ENCODE results near the gene AARS2.

The AARS2 gene

DNA sequence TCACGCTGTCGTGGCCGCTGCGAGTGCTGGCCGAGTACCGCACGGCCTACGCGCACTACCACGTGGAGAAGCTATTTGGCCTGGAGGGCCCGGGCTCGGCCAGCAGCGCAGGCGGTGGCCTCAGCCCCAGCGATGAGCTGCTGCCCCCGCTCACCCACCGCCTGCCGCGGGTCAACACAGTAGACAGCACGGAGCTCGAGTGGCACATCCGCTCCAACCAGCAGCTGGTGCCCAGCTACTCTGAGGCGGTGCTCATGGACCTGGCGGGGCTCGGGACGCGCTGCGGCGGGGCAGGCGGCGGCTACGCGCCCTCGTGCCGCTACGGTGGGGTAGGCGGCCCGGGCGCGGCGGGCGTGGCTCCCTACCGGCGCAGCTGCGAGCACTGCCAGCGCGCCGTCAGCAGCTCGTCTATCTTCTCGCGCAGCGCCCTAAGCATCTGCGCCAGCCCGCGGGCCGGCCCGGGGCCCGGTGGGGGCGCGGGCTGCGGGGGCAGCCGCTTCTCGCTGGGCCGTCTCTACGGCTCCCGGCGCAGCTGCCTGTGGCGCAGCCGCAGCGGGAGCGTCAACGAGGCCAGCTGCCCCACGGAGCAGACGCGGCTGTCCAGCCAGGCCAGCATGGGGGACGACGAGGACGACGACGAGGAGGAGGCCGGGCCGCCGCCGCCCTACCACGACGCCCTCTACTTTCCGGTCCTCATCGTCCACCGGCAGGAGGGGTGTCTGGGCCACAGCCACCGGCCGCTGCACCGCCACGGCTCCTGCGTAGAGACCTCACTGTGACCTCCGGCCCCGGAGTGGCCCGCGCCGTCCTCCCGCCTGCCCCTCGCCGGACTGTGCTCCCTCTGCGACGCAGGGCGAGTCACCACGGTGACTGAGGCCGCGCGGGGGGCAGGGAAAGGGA is 37.1 kb downstream of the AARS2 start:
- no peak for DNase-seq (ENCODE audit: low read depth, low spot score)

DNA sequence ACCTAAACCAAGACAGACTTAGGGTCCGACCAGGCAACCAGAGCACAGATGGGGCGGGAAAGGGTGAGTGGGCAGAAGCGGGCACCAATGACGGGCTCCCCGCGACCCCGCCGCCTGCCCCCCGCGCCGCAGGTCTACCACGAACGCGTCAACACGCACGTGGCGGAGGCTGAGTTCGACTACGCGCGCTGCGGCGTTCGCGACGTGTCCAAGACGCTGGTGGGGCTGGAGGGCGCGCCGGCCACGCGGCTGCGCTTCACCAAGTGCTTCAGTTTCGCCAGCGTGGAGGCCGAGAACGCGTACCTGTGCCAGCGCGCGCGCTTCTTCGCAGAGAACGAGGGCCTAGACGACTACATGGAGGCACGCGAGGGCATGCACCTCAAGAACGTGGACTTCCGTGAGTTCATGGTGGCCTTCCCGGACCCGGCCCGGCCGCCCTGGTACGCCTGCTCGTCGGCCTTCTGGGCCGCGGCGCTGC is 37.8 kb downstream of the AARS2 start:
- no peak for DNase-seq (ENCODE audit: low read depth, low spot score)

GRCh38 chr6:44273617-44274016 is 39.5 kb downstream of the AARS2 start:
- no peak for DNase-seq (ENCODE audit: low read depth, low spot score)

DNA sequence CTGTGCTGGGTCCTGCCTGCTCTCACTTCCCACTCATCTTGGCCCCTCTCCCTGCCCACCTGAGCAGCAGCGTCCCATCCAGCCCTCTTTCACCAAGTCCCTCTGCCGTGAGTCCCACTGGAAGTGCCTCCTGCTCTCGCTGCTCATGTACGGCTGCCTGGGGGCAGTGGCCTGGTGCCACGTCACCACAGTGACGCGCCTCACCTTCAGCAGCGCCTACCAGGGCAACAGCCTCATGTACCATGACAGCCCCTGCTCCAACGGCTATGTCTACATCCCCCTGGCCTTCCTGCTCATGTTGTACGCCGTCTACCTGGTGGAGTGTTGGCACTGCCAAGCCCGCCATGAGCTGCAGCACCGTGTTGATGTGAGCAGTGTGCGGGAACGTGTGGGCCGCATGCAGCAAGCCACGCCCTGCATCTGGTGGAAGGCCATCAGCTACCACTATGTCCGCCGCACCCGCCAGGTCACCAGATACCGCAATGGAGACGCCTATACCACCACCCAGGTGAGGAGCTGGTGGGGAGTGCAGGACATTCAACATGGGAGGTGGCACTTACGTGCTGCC is 40.1 kb downstream of the AARS2 start:
- no peak for DNase-seq (ENCODE audit: low read depth, low spot score)

DNA sequence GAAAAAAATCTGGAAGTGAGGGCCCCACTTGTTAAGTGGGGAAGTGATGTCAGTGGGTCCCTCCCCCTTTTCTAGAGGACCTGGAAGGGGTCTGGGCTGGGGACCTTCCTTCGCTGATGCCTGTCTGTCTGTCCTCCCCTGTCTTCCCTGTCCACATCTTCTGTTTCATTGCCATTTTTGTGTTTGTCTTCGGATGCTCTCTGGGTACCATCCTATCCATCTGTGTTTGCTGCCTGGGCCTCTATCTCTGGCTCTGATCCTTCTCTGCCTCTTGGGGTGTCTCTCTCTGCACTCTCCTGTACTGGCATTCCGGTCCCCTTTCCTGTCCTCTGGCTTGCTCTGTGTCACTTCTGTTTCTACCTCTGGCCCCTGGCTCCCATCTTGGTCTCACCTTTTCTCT is 40.6 kb downstream of the AARS2 start:
- no peak for DNase-seq (ENCODE audit: low read depth, low spot score)

DNA sequence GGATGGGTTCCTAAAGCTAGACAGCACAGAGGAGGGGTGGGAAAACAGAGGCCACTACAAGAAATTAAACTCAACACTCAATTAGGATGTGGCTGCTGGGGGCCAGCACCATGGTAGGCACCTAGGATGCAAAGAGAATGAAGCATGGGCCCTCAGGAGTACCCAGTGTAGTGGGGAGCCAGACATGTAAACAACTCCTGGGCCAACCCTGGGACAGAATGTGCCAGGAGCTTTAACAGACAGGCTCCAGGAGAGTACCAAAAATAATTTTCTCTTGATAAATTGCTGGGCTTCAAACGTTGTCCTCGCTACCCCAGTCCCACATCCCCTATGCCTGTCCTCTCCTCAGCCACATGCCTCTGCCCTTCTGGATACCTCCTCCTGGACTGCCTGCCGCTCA is 41.2 kb downstream of the AARS2 start:
- DNase-seq (ENCODE audit: low read depth, low spot score): no peak

DNA sequence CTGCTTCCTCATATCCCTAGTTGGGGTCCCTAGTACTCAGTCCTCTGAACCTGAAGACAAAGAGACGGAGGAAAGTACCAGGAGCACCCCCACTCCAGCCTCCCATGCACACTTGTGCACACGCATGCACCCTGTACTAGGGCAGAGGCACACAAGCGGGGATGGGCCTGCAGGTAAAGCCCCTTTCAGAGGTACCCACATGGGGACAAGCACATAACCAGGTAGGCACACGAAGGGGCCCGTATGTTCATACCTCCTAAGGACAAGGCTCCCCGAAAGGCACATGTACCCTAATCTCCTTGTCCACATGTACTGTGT is 41.8 kb downstream of the AARS2 start:
- no peak for DNase-seq (ENCODE audit: low read depth, low spot score)

DNA sequence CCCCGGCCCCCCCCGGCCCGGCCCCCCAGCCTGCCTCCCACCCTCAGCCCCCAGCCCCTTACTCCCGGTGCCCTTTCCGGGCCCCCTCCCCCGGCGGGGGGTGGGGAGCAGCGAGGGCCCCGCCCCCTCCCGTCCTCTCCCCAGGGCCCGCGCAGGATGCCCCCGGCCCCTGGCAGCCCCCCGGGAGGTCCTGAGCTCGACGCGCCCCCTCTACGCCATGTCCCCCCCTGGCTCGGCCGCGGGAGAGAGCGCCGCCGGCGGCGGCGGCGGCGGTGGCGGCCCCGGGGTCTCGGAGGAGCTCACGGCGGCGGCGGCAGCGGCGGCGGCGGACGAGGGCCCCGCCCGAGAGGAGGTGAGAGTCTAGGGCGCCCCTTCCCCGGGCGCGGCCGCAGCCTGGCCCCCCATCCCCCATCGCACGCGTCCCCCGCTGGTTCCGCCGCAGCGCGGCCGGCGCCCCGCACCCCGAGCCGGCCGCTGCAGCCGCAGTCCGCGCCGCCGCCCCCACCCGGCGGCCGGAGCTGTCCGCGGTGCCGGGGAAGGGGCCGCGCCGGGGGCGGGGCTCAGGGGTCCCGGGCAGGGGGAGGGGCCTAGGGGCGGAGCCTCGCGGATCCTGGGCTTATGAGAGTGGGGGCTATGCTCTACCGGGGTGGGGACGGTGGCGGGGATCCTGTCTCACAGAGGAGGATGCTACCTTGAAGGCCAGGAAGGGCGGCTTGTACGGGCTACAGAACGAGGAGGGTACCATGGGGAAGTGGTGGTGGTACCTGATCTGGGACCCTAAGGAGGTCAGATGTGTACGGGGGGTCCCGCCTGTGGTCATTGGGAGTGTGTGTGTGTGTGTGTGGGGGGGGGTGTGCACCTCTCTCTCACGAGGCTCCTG is 42.4 kb downstream of the AARS2 start:
- DNase-seq (ENCODE audit: low read depth, low spot score): no peak

- DNase-seq (ENCODE audit: low read depth, low spot score): no peak
Observed at GRCh38 chr6:44269921-44270525, 43.1 kb downstream of the AARS2 start, which contains the start of gene TMEM151B. Gene TMEM151B, plus strand, starts transcription at chr6:44270450. Its CDS starts 293 bp downstream, at chr6:44270743.

DNA sequence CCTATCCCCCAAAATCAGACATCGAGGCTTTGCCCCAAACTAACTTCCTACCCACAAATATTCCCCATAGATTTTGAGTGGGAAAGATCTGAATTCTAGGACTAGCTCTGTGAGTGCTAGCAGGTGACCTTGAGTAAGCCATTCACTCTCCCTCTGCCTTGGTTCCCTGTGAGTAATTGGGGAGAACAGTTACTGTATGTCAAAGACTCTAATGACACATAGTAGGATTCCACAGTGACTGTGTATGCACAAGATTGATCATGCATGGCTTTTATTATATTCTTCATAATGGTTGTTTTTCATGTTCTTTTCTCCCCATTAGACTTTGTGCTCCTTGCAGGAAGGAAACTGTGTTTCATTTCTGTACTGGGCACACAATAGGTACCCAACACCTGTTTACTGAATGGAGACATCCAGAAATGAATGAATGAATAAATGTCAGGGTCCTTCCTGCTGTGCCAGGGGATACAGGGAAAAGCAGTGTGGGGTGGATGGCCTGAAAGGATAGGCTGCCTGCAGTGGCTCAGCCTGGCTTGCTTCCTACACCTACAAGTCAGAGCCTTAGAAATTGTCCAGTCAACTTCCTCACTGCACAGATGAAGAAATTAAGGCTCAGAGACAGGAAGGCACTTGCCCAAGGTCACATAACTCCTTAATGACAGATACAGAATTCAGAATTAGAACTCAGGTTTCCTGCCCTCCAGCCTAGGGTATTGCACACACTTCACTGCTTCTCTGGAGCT is 43.8 kb downstream of the AARS2 start:
- DNase-seq (ENCODE audit: low read depth, low spot score): no peak

GRCh38 chr6:44268095-44268628 is 45.0 kb downstream of the AARS2 start:
- DNase-seq (ENCODE audit: low read depth, low spot score): peak; percentile 32

GRCh38 chr6:44267252-44267651 is 45.9 kb downstream of the AARS2 start:
- DNase-seq (ENCODE audit: low read depth, low spot score): no peak

- DNase-seq (ENCODE audit: low read depth, low spot score): no peak
Observed at GRCh38 chr6:44266347-44266746, 46.8 kb downstream of the AARS2 start.

GRCh38 chr6:44265722-44266233 is 47.4 kb downstream of the AARS2 start:
- no peak for DNase-seq (ENCODE audit: low read depth, low spot score)

DNA sequence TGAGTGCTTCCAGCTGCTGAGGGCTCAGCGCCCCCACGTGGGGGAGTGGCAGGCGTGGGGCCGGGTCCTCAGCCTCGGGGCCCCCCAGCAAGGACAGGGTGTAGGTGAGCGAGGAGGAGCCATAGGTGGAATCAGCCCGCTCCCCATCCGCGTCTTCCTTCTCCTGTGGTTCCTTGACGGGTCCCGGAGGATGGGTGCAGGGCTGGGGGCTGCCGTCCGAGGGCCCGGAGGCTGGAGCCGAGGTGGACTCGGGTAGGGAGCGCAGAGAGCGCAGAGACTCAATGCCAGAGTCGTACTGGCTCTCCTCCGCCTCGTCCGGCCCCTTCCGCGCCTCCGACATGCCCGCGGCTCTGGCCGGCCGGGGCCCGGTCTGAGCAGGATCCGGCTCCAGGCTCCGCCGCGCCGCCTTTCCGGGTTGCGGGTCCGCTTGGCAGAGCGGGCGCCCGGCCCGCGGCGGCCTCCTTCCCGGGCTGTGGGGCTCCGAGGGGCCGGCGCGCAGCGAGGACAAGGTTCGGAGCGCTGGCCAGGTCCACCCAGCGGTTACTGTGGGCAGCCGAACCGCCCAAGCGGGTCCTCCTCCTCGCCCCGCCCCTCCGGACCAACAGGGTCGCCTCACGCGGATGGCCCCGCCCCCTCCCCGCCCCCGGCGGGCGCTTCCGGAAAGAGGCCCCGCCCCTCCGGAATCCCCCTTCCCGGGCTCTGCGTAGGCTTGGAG is 48.0 kb downstream of the AARS2 start, which contains the start of gene NFKBIE:
NFKBIE (minus strand) TSS at position 545 of the 715 bp plus-strand sequence; CDS start at position 340, 205 bp downstream.
- peak; percentile 90 for DNase-seq (ENCODE audit: low read depth, low spot score)

DNA sequence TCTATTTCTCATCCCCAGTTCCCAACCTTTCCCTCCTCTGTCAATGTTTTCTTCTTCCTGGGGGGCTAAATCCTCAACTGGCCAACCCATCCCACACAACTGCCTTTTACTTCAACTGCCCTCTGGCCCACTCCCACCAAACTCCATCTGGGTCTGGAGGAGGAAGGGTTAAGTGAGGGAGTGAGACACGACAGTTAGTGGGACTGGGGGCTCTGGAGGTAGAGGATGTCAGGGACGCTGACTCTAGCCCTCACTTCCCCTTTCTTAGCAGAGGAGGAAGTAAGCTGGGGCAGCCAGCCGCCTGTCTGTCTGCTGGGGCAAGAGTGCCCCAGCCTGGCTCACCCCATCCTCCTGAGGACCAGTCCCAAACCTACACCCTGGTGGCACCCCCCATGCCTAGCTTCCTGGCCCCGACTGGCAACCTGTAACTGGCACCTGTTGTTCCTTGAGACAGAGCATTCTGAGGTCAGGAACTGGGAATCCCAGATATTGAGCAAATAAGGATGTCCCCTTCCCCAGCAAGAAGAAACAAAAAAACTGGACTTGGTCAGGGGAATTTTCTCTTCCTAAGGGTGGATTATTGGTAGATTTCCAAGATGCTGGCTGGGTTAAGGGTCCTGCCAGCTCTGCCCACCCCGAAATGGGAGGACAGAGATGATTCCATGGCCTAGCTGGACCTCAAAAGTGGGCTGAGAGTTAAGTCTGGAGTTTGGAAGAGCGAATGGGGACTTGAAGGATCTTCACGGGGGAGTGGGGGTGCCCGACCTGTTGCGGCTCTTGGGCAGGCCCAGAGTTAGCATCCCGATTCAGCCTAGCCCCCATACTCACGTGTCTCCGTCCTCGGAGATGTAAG is 48.8 kb downstream of the AARS2 start:
- no peak for DNase-seq (ENCODE audit: low read depth, low spot score)

DNA sequence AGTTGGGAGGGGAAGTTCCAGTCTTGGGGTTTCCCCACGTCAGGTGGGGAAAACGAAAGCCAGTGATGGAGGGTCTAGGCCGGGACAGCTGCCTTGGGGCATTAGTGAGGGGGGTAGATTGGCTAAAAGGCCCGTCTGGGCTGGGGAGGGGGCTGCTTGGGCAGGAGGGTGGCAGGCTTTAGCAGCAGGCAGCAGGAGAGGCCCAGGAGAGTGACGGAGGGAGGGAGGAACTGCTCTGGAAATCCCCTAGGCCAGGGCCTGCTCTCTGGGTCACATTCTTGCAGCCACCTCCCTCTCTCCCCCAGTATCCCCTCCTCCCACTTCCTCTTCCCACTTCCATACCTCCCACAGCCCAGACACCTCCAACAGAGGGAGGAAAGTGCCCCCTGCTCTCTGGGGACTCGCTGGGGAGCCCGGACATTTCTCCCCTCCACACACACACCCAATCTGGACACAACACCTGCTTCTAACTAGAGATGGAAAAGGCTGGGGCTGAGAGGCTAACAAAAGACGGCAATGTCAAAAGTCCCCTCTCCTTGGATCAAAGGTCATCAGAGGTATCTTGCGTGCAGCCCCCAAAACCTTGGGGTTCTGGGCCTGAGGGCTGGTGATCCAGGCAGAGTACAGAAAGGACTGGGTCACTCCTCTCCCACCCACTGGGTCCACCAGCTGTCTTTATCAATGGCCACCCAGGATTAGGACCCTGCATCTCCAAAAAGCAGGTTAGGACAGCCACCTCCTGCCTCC is 49.6 kb downstream of the AARS2 start:
- no peak for DNase-seq (ENCODE audit: low read depth, low spot score)
